GM12892 (cell line): ENCODE results near the gene URB2.

ENCODE experiments used
- POLR2A ChIP-seq: IDR thresholded peaks from 2 replicates; pipeline ENCODE4 v1.6.1; 2011; ENCODE audit warnings: low read depth, low read length, control low read depth
- TAF1 ChIP-seq: IDR thresholded peaks from 2 replicates; pipeline ENCODE4 v1.6.1; 2011; ENCODE audit warnings: low read depth, mild to moderate bottlenecking, control low read depth, low read length, borderline replicate concordance

DNA sequence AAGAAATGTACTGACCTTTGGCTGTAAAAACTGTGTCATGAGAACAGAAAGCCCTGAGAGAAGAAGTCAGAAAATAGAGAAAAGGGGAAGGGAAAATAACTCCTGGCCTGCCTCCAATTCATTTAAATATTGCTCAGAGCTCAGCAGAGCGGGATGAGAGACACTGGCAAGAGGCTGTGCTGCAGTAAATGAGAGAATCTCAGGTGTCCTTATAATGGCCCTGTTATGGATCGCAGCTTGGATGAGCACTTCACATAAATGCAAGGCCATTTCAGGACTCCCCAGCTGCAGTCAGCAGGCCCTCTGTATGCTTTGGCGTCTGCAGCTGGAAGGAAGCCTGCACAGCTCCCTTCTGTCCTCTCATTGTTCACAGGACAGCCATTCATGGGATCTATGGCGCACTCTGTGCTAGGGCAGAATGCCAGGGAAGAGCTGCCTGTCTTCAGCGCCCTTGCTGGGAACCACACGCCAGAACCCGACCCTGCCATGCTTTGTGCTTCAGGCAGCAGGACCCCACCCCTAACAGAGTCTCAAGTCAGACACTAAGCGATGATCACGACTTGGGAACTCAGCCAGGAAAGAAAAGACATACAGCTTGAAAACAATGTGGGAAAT is 46.9 kb upstream of the URB2 start:
- TF ChIP-seq POLR2A (no peak), TAF1 (no peak)
